ENCODE results near the gene LETM1.

- TF ChIP-seq, protein P1, sequence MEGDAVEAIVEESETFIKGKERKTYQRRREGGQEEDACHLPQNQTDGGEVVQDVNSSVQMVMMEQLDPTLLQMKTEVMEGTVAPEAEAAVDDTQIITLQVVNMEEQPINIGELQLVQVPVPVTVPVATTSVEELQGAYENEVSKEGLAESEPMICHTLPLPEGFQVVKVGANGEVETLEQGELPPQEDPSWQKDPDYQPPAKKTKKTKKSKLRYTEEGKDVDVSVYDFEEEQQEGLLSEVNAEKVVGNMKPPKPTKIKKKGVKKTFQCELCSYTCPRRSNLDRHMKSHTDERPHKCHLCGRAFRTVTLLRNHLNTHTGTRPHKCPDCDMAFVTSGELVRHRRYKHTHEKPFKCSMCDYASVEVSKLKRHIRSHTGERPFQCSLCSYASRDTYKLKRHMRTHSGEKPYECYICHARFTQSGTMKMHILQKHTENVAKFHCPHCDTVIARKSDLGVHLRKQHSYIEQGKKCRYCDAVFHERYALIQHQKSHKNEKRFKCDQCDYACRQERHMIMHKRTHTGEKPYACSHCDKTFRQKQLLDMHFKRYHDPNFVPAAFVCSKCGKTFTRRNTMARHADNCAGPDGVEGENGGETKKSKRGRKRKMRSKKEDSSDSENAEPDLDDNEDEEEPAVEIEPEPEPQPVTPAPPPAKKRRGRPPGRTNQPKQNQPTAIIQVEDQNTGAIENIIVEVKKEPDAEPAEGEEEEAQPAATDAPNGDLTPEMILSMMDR (IDR thresholded peaks at IDR 0.05): no peak
- no peak for TF ChIP-seq EZH2 (IDR thresholded peaks at IDR 0.05; ENCODE audit: borderline replicate concordance, insufficient read depth, low read depth, low read length, poor library complexity, severe bottlenecking)
These were observed 39.7 kb downstream of the LETM1 start for GRCh38 chr4:1815997-1816860.
